KMS-11 (cell line): ENCODE data around the gene CDH4.
A peak's percentile ranks its signal among the peaks of the same experiment; 100 is the strongest.

ENCODE experiments used
- H2AFZ ChIP-seq: fragments of 200-600 bp; sonication (generic); 2 replicates; pipeline ENCODE4 v1.6.1; 2016; ENCODE audit warnings: antibody characterized with exemption, mixed run types, low read depth
- H3K27ac ChIP-seq: fragments of 200-600 bp; sonication (generic); 2 replicates; pipeline ENCODE4 v1.6.1; 2016; ENCODE audit warnings: mild to moderate bottlenecking, mixed run types
- H3K27me3 ChIP-seq: fragments of 200-600 bp; sonication (generic); 2 replicates; pipeline ENCODE4 v1.6.1; 2017; ENCODE audit warnings: mild to moderate bottlenecking, low read depth, mixed run types, moderate library complexity; ENCODE audit not compliant: insufficient read depth
- H3K36me3 ChIP-seq: fragments of 200-600 bp; sonication (generic); 2 replicates; pipeline ENCODE4 v1.6.1; 2017; ENCODE audit warnings: mild to moderate bottlenecking, mixed run types; ENCODE audit not compliant: insufficient read depth
- H3K4me1 ChIP-seq: fragments of 200-600 bp; sonication (generic); 2 replicates; pipeline ENCODE4 v1.6.1; 2016; ENCODE audit warnings: mild to moderate bottlenecking, low read depth, mixed run types; ENCODE audit not compliant: poor library complexity, severe bottlenecking
- H3K4me2 ChIP-seq: fragments of 200-600 bp; sonication (generic); 2 replicates; pipeline ENCODE4 v1.7.0; 2016; ENCODE audit warnings: mild to moderate bottlenecking, mixed run types
- H3K4me3 ChIP-seq: fragments of 200-600 bp; sonication (generic); IDR thresholded peaks from 2 replicates; pipeline ENCODE4 v1.6.1; 2017; ENCODE audit warnings: low read depth, low read length, mixed read lengths; ENCODE audit not compliant: insufficient read depth
- H3K79me2 ChIP-seq: fragments of 200-600 bp; sonication (generic); 2 replicates; pipeline ENCODE4 v1.6.1; 2016; ENCODE audit warnings: low read depth, mixed run types; ENCODE audit not compliant: insufficient read depth
- H3K9ac ChIP-seq: fragments of 200-600 bp; sonication (generic); 2 replicates; pipeline ENCODE4 v1.6.1; 2016; ENCODE audit warnings: mild to moderate bottlenecking, mixed run types
- H4K20me1 ChIP-seq: fragments of 200-600 bp; sonication (generic); 2 replicates; pipeline ENCODE4 v1.6.1; 2016; ENCODE audit warnings: mild to moderate bottlenecking, mixed run types; ENCODE audit not compliant: insufficient read depth
- TF ChIP-seq, protein P1 (sequence below): fragments of 200-600 bp; sonication (generic); conservative IDR thresholded peaks from 2 replicates; pipeline ENCODE4 v1.6.1; 2017; ENCODE audit warnings: low read depth, mild to moderate bottlenecking, antibody characterized with exemption, low read length, moderate library complexity, mixed read lengths

Gene CDH4

DNA sequence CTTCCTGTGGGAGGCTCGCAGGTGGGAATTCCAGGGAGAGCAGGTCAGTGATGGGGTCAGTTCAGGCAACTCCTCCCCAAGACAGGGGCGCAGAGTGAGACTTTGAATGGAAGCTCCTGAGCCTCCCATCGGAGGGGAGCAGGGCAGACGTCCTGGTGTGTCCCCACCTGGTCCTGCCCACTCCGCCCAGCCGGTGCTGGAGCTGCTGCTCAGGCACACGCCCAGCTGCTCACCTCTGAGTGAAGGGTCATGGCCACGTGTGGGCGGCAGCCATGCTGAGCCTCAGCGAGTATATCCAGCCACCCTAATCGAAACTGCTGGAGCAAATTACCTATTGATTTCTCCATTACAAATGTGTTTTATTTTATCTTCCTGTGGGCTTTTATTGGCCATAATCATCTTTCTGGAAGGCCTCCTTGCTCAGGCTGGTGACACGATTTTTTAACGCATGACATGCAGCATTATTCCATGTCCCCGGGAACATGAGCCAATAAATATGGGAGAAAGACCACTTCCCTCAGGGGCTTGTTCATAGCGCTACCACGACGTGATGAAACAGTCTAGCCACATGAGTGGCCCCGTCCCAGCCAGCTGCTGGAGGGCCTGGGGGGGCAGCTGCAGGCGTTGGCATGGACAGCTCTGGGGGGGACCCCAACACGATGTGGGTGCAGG, 665.5 kb downstream of the CDH4 start:
- no peak overlapping the region for H3K9ac ChIP-seq
- H3K27ac ChIP-seq, result no peak overlapping the region
- no peaks in the 10 kb centered on the region for H4K20me1 ChIP-seq
- peaks cover 40% of the 10 kb centered on the region for H3K27me3 ChIP-seq
- no peak overlapping the region for H3K4me3 ChIP-seq
- H3K4me2 ChIP-seq, result no peak overlapping the region
- TF ChIP-seq, protein P1, sequence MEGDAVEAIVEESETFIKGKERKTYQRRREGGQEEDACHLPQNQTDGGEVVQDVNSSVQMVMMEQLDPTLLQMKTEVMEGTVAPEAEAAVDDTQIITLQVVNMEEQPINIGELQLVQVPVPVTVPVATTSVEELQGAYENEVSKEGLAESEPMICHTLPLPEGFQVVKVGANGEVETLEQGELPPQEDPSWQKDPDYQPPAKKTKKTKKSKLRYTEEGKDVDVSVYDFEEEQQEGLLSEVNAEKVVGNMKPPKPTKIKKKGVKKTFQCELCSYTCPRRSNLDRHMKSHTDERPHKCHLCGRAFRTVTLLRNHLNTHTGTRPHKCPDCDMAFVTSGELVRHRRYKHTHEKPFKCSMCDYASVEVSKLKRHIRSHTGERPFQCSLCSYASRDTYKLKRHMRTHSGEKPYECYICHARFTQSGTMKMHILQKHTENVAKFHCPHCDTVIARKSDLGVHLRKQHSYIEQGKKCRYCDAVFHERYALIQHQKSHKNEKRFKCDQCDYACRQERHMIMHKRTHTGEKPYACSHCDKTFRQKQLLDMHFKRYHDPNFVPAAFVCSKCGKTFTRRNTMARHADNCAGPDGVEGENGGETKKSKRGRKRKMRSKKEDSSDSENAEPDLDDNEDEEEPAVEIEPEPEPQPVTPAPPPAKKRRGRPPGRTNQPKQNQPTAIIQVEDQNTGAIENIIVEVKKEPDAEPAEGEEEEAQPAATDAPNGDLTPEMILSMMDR, result no peak
- H3K36me3 ChIP-seq, result no peaks in the 10 kb centered on the region
- no peaks in the 10 kb centered on the region for H3K79me2 ChIP-seq
- H2AFZ ChIP-seq, result no peak overlapping the region
- H3K4me1 ChIP-seq, result no peaks in the 10 kb centered on the region

DNA sequence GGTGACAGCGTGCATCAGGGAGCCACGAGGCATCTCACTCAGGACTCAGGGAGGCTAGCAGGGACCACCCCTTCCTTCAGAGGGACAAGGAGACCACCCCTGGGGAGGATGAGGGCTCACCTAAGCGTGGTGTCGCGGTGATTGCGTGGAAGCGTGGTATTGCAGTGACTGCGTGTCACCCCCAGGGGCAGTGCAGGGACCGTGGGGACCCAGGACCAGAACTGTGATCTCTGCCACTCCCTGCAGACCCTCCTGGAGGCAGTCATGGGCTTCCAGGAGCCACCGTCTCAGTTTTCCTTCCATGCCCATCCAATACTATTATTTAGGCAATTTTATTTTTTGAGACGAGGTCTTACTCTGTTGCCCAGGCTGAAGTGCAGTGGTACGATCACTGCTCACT, 666.5 kb downstream of the CDH4 start:
- no peak overlapping the region for H3K4me3 ChIP-seq
- H3K27ac ChIP-seq, result no peak overlapping the region
- H3K4me1 ChIP-seq, result no peaks in the 10 kb centered on the region
- no peaks in the 10 kb centered on the region for H3K36me3 ChIP-seq
- TF ChIP-seq, protein P1, result 0 out of 2 replicates have a peak, but pooled peaks have one; percentile 15
- H2AFZ ChIP-seq, result no peak overlapping the region
- H3K79me2 ChIP-seq, result no peaks in the 10 kb centered on the region
- no peaks in the 10 kb centered on the region for H4K20me1 ChIP-seq
- H3K27me3 ChIP-seq, result peaks cover 40% of the 10 kb centered on the region
- H3K4me2 ChIP-seq, result no peak overlapping the region
- H3K9ac ChIP-seq, result no peak overlapping the region

DNA sequence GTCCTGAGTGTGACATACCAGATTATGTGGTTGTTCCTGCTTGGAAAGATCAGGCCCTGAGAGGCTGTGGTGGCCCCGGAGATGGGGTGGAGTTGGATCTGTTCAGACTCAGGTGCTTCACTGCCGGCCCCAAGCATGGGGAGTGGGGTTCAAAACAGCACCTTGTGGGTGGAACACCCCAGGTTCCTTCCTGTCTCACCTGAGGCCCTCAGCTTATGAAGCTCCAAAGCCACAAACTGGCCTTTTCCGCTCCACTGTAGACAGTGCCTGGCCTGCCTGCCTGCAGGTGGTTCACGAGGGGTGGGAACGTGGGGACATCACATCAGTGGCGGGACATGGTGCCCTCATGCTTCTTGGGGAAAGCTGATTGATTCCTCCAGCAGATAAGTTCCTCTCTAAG, 667.2 kb downstream of the CDH4 start:
- no peak overlapping the region for H2AFZ ChIP-seq
- H3K4me3 ChIP-seq, result no peak overlapping the region
- no peaks in the 10 kb centered on the region for H3K36me3 ChIP-seq
- no peaks in the 10 kb centered on the region for H3K79me2 ChIP-seq
- TF ChIP-seq, protein P1, result no peak
- H3K9ac ChIP-seq, result no peak overlapping the region
- H3K4me2 ChIP-seq, result no peak overlapping the region
- no peaks in the 10 kb centered on the region for H4K20me1 ChIP-seq
- no peaks in the 10 kb centered on the region for H3K4me1 ChIP-seq
- no peak overlapping the region for H3K27ac ChIP-seq
- peaks cover 39% of the 10 kb centered on the region for H3K27me3 ChIP-seq

GRCh38 chr20:61919675-61920365, 667.8 kb downstream of the CDH4 start:
- Histone ChIP-seq H3K4me2 (no peak overlapping the region), H4K20me1 (no peaks in the 10 kb centered on the region), H3K36me3 (no peaks in the 10 kb centered on the region), H3K79me2 (no peaks in the 10 kb centered on the region), H3K27ac (no peak overlapping the region), H3K27me3 (peaks cover 37% of the 10 kb centered on the region; the same call in 1 of the 2 replicates), H3K4me3 (no peak overlapping the region), H3K9ac (no peak overlapping the region), H2AFZ (no peak overlapping the region), H3K4me1 (no peaks in the 10 kb centered on the region)
- TF ChIP-seq, protein P1, result no peak
